ENCODE data around the gene PRR11. TPM values are rescaled to one million over a fixed set of nuclear protein-coding genes. Genes with fewer than 3 reads are reported as not detected.

PRR11 gene
- total RNA-seq, 3 donors from 2014 or later (not counting 1 experiment from before 2014, with no cell fraction given) = 2.0 to 4.0 (median 2.9) TPM

GRCh38 chr17:59152925-59153324 lies 2.6 kb upstream of the PRR11 start:
- no CpG with 5 or more reads among the region's 1 CpG for WGBS (ENCODE audit: insufficient coverage)
- H3K27ac ChIP-seq (ENCODE audit: low read length) = no peak overlapping the region
- Mint-ChIP-seq H3K4me3 (no peak overlapping the region), H3K27ac (no peak overlapping the region), H3K4me1 (peaks cover 19 to 21% of the 10 kb centered on the region in 2 donors), H3K36me3 (no peaks in the 10 kb centered on the region), H3K27me3 (ENCODE audit: low read depth in 2 of 2) (no peaks in the 10 kb centered on the region), H3K9me3 (no peaks in the 10 kb centered on the region)
- H3K27me3 ChIP-seq (ENCODE audit: control insufficient read depth, insufficient read depth, low read length) = no peaks in the 10 kb centered on the region
- H3K4me1 ChIP-seq (ENCODE audit: control insufficient read depth, insufficient read depth, low read length) = peaks cover 15% of the 10 kb centered on the region
- intact Hi-C loops (cut with micrococcal nuclease) = loop anchor here (10.0 kb wide), 2 partner anchors 72 to 518 kb away; partner anchors contain the start of gene GDPD1
- H3K4me3 ChIP-seq (ENCODE audit: low read length) = no peak overlapping the region
- DNase-seq = no peak
- no peak for ATAC-seq
- H3K36me3 ChIP-seq (ENCODE audit: control insufficient read depth, insufficient read depth, low read length) = no peaks in the 10 kb centered on the region
- TF ChIP-seq CTCF (IDR thresholded peaks at IDR 0.05) = no peak
- no peaks in the 10 kb centered on the region for H3K9me3 ChIP-seq (ENCODE audit: control insufficient read depth, insufficient read depth, low read length)

GRCh38 chr17:59154292-59154720 lies 1.2 kb upstream of the PRR11 start:
- no peaks in the 10 kb centered on the region for H3K9me3 Mint-ChIP-seq
- no peak overlapping the region for H3K4me3 Mint-ChIP-seq

GRCh38 chr17:59154721-59155438 lies 666 bp upstream of the PRR11 start, which contains the start of gene SKA2:
Gene SKA2, minus strand, starts transcription at chr17:59155186. Its CDS starts 23 bp downstream, at chr17:59155163.
- peak in 1 of 2 donors; percentile 96 for DNase-seq
- H3K27me3 ChIP-seq (ENCODE audit: control insufficient read depth, insufficient read depth, low read length) = no peaks in the 10 kb centered on the region
- peak; percentile 83 to 90 (median 83) for ATAC-seq
- H3K4me1 ChIP-seq (ENCODE audit: control insufficient read depth, insufficient read depth, low read length) = peaks cover 15% of the 10 kb centered on the region
- Mint-ChIP-seq H3K27me3 (ENCODE audit: low read depth in 2 of 2) (no peaks in the 10 kb centered on the region), H3K36me3 (no peaks in the 10 kb centered on the region), H3K4me3 (no peak within 1 kb of the TSS), H3K27ac (no peak within 1 kb of the TSS), H3K4me1 (peaks cover 14 to 15% of the 10 kb centered on the region in 2 donors), H3K9me3 (no peaks in the 10 kb centered on the region)
- peak within 1 kb of the TSS; percentile 84 for H3K4me3 ChIP-seq (ENCODE audit: low read length)
- TF ChIP-seq CTCF (IDR thresholded peaks at IDR 0.05) = no peak
- no peaks in the 10 kb centered on the region for H3K36me3 ChIP-seq (ENCODE audit: control insufficient read depth, insufficient read depth, low read length)
- peak within 1 kb of the TSS; percentile 58 for H3K27ac ChIP-seq (ENCODE audit: low read length)
- under 1% methylated on average over 37 of the region's 39 CpGs for WGBS (ENCODE audit: insufficient coverage)
- intact Hi-C loops (cut with micrococcal nuclease) = loop anchor here (1.0 to 10.0 kb wide), 4 partner anchors 49 to 636 kb away; partner anchors contain the start of genes GDPD1 and TRIM37
- H3K9me3 ChIP-seq (ENCODE audit: control insufficient read depth, insufficient read depth, low read length) = no peaks in the 10 kb centered on the region

More at GRCh38 chr17:59154292-59154720, 1.2 kb upstream of the PRR11 start:
- ATAC-seq (no peak), DNase-seq (peak in 1 of 2 donors; percentile 61)
- Histone ChIP-seq H3K4me3 (ENCODE audit: low read length) (peak overlapping the region; percentile 84), H3K27ac (ENCODE audit: low read length) (peak overlapping the region; percentile 58), H3K4me1 (ENCODE audit: control insufficient read depth, insufficient read depth, low read length) (peaks cover 15% of the 10 kb centered on the region), H3K27me3 (ENCODE audit: control insufficient read depth, insufficient read depth, low read length) (no peaks in the 10 kb centered on the region), H3K9me3 (ENCODE audit: control insufficient read depth, insufficient read depth, low read length) (no peaks in the 10 kb centered on the region), H3K36me3 (ENCODE audit: control insufficient read depth, insufficient read depth, low read length) (no peaks in the 10 kb centered on the region)
- no peak overlapping the region for H3K27ac Mint-ChIP-seq
- WGBS (ENCODE audit: insufficient coverage) = under 1% methylated on average over 25 of the region's 25 CpGs
- intact Hi-C loops (cut with micrococcal nuclease) = loop anchor here (2.0 to 10.0 kb wide), 3 partner anchors 70 to 636 kb away; partner anchors contain the start of gene GDPD1
- H3K27me3 Mint-ChIP-seq (ENCODE audit: low read depth in 2 of 2) = no peaks in the 10 kb centered on the region
- peaks cover 19 to 21% of the 10 kb centered on the region in 2 donors for H3K4me1 Mint-ChIP-seq
- no peak for TF ChIP-seq CTCF (IDR thresholded peaks at IDR 0.05)
- H3K36me3 Mint-ChIP-seq = no peaks in the 10 kb centered on the region

Data from natural killer cell (primary cell).